Rectal smooth muscle tissue (tissue), 1 donor: ENCODE results near the gene MYO7A.
A peak's percentile ranks its signal among the peaks of the same experiment; 100 is the strongest.

Experiments used
- H3K27ac ChIP-seq: one replicate; pipeline ENCODE4 v1.7.0; 2013; ENCODE audit warnings: low read depth, low read length, inconsistent platforms
- H3K27me3 ChIP-seq: one replicate; pipeline ENCODE4 v1.7.0; 2013; ENCODE audit warnings: low read length; ENCODE audit not compliant: control insufficient read depth, insufficient read depth
- H3K36me3 ChIP-seq: one replicate; pipeline ENCODE4 v1.7.0; 2013; ENCODE audit warnings: low read length; ENCODE audit not compliant: control insufficient read depth, insufficient read depth
- H3K4me1 ChIP-seq: one replicate; pipeline ENCODE4 v1.7.0; 2013; ENCODE audit warnings: low read length; ENCODE audit not compliant: control insufficient read depth, insufficient read depth
- H3K4me3 ChIP-seq: one replicate; pipeline ENCODE4 v1.7.0; 2013; ENCODE audit warnings: low read length
- H3K9ac ChIP-seq: one replicate; pipeline ENCODE4 v1.7.0; 2013; ENCODE audit warnings: low read length

Gene MYO7A

GRCh38 chr11:77087723-77088225 lies 40.3 kb upstream of the MYO7A start:
- no peaks in the 10 kb centered on the region for H3K36me3 ChIP-seq
- no peaks in the 10 kb centered on the region for H3K4me1 ChIP-seq
- H3K9ac ChIP-seq = no peak overlapping the region
- no peak overlapping the region for H3K27ac ChIP-seq
- no peaks in the 10 kb centered on the region for H3K27me3 ChIP-seq
- H3K4me3 ChIP-seq = no peak overlapping the region

- H3K27me3 ChIP-seq = no peaks in the 10 kb centered on the region
- H3K4me3 ChIP-seq = no peak overlapping the region
- H3K36me3 ChIP-seq = no peaks in the 10 kb centered on the region
- H3K4me1 ChIP-seq = no peaks in the 10 kb centered on the region
- H3K9ac ChIP-seq = no peak overlapping the region
- H3K27ac ChIP-seq = peak overlapping the region; percentile 28
These were observed 39.6 kb upstream of the MYO7A start for GRCh38 chr11:77088236-77089003.

- Histone ChIP-seq H3K27me3 (no peaks in the 10 kb centered on the region), H3K36me3 (peaks cover under 1% of the 10 kb centered on the region), H3K4me3 (no peak overlapping the region), H3K4me1 (no peaks in the 10 kb centered on the region), H3K9ac (no peak overlapping the region), H3K27ac (no peak overlapping the region)
These were observed 39.0 kb upstream of the MYO7A start for GRCh38 chr11:77089004-77089545.

- no peaks in the 10 kb centered on the region for H3K4me1 ChIP-seq
- no peak overlapping the region for H3K9ac ChIP-seq
- peaks cover 8% of the 10 kb centered on the region for H3K36me3 ChIP-seq
These were observed 38.0 kb upstream of the MYO7A start for GRCh38 chr11:77090046-77090372.

GRCh38 chr11:77090373-77091111 lies 37.5 kb upstream of the MYO7A start:
- Histone ChIP-seq H3K9ac (no peak overlapping the region), H3K4me3 (no peak overlapping the region), H3K27me3 (no peaks in the 10 kb centered on the region), H3K36me3 (peaks cover 8% of the 10 kb centered on the region), H3K27ac (no peak overlapping the region), H3K4me1 (no peaks in the 10 kb centered on the region)

More at GRCh38 chr11:77090046-77090372, 38.0 kb upstream of the MYO7A start:
- no peak overlapping the region for H3K27ac ChIP-seq
- H3K27me3 ChIP-seq = no peaks in the 10 kb centered on the region
- H3K4me3 ChIP-seq = no peak overlapping the region

GRCh38 chr11:77091146-77091940 lies 36.7 kb upstream of the MYO7A start:
- H3K4me1 ChIP-seq = no peaks in the 10 kb centered on the region
- no peak overlapping the region for H3K9ac ChIP-seq
- H3K36me3 ChIP-seq = peaks cover 8% of the 10 kb centered on the region
- no peaks in the 10 kb centered on the region for H3K27me3 ChIP-seq
- H3K27ac ChIP-seq = no peak overlapping the region
- H3K4me3 ChIP-seq = no peak overlapping the region

- Histone ChIP-seq H3K27ac (no peak overlapping the region), H3K4me1 (no peaks in the 10 kb centered on the region), H3K4me3 (no peak overlapping the region), H3K9ac (no peak overlapping the region), H3K36me3 (peaks cover 8% of the 10 kb centered on the region), H3K27me3 (no peaks in the 10 kb centered on the region)
These were observed 35.7 kb upstream of the MYO7A start for GRCh38 chr11:77092382-77092781.

- H3K27me3 ChIP-seq = no peaks in the 10 kb centered on the region
- no peak overlapping the region for H3K27ac ChIP-seq
These were observed 34.8 kb upstream of the MYO7A start for GRCh38 chr11:77093056-77093891.

GRCh38 chr11:77093987-77094840 lies 33.8 kb upstream of the MYO7A start:
- no peak overlapping the region for H3K9ac ChIP-seq
- H3K4me1 ChIP-seq = no peaks in the 10 kb centered on the region
- H3K27ac ChIP-seq = no peak overlapping the region
- no peaks in the 10 kb centered on the region for H3K27me3 ChIP-seq
- peaks cover 8% of the 10 kb centered on the region for H3K36me3 ChIP-seq
- no peak overlapping the region for H3K4me3 ChIP-seq

More at GRCh38 chr11:77093056-77093891, 34.8 kb upstream of the MYO7A start:
- Histone ChIP-seq H3K9ac (no peak overlapping the region), H3K4me1 (no peaks in the 10 kb centered on the region), H3K36me3 (peaks cover 8% of the 10 kb centered on the region), H3K4me3 (no peak overlapping the region)

- no peak overlapping the region for H3K4me3 ChIP-seq
- H3K36me3 ChIP-seq = peaks cover 8% of the 10 kb centered on the region
- H3K27ac ChIP-seq = no peak overlapping the region
- no peaks in the 10 kb centered on the region for H3K4me1 ChIP-seq
- H3K27me3 ChIP-seq = no peaks in the 10 kb centered on the region
- H3K9ac ChIP-seq = no peak overlapping the region
These were observed 33.1 kb upstream of the MYO7A start for GRCh38 chr11:77094841-77095365.
